Superior temporal gyrus (tissue), 1 donor: ENCODE measurements around the gene HDAC4.

Experiments
- DNase-seq: peaks from one replicate; pipeline ENCODE4 v3.0.0-alpha.2; 2016; ENCODE audit errors: extremely low spot score

Gene HDAC4

DNA sequence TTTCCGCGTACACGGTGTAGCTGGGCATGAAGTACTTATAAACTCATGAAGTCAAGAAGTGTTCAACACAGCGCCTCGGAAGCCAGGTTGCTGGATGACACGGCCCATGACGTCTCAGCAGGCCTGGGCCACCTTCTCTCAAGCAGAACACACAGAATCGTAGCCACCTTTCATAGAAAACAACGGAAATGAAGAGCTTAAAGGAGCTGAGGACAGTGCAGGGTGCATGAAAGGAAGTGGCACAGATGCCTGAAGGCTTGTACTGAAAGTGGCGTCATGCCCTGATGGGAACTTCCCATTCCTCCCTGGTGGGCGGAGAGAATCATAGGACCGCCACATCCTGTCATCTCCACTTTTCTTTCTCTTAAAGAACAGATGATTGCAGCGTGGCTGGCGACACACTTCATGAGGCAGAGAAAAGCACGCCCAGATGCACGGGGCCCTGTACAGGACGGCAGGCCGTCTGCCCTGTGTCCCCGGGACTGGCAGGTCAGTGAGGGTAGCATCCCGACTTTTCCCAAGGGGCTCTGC lies 31.1 kb downstream of the HDAC4 start:
- DNase-seq, result peak; percentile 53

DNA sequence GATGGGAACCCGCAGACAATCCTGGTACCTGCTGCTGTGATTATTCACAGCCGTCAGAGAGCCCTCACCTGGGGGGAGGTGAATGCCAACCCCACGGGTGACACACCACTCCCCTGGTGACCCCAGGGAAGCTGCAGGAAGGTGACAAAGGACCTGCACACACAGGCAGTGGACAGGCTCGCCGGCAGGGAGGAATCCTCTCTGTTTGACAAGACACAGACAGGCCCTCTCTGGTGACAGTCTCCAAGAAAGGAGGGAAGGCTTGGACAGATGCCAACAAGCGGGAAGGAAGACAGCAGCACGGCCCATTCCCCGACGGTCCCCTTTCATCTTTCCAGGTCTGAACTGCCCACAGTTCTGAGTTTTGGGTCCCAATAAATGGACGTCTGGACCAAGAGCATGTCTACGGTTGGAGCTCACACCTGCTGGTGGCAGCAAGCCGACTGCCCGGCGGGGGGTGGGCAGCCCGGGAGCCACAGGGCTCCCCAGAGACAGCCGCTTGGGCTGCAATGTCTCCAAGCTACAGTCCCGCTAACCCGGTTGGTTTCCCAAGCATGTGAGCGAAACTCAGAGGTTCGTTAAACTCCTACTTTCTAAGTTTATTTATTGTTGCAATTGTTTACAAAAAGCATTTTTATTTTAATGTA lies 31.8 kb downstream of the HDAC4 start:
- DNase-seq, result no peak

DNA sequence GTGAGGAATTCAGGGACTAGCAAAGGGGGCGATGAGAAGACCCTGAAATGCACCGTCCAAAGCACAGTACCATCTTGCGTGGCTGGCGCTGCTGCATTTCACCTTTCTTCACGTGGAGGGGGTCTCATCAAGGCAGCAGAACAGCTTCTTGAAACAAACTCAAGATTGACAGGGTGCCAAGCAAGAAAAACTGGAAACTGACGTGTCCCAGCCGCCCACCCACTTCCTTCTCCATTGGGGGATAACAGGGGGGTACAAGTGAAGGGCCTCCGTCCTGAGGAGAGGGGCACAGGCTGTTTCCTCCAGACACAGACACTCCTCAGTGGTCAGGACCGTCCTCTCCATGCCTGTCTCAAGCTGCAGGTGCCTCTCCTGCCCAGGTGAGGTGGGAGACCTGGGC lies 32.5 kb downstream of the HDAC4 start:
- DNase-seq, result no peak

DNA sequence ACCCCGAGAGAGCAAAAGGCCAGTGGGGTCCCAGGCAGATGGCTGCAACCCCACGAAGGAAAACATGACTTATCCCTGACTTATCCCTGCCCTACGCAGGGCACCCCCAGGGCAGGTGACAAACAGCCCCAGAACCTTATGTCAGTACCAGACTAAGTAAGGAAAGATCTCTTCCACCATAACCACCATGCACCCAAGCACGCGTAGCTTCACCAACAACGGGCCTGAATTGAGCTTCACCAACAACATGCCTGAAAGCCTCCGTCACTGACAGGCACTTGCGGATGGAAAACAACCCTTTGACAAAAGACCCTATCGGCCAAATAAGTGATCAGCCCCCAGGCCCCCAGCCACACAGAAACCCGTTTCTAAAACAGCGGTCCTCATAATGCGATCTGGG lies 34.1 kb downstream of the HDAC4 start:
- DNase-seq, result no peak

DNA sequence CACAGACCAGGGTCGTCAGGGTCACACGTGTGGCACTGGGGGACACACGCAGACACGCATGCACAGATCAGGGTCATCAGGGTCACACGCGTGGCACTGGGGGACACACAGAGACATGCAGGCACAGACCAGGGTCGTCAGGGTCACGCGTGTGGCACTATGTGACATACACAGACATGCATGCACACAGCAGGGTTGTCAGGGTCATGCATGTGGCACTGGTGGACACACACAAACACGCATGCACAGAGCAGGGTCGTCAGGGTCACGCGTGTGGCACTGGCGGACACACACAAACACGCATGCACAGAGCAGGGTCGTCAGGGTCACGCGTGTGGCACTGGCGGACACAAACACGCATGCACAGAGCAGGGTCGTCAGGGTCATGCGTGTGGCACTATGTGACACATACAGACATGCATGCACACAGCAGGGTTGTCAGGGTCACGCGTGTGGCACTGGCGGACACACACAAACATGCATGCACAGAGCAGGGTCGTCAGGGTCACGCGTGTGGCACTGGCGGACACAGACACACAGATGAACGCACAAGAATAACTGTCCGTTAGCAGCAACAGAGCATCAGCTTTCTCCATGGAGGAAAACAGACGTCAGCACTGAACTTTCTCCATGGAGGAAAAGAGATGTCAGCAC lies 34.9 kb downstream of the HDAC4 start:
- no peak for DNase-seq

DNA sequence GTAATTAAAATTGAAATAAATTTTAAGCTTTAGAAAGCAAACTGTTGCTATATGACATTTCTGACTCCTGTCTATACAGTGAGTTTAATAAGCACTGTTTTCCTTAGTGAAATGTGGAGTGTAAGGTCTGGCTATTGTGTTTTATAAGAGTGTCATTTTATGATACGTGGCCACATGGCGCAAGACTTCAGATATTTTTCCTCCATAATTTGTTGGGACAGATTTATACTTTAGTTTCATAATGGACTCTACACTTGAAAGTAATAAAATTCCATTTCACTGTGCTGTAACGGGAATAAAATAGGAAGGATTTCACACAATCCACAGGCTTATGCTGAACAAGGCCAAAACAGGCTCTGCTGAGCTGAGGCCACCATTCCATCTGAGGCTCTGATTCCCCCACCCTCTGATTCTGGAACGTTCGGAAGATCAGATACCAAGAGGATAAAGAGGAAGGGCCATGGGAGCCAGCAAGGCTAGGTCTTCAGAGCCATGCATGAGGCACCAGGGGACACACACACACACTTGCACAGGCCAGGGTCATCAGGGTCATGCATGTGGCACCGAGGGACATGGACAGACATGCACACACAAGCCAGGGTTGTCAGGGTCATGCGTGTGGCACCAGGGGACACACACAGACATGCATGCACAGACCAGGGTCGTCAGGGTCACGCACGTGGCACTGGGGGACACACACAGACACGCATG lies 35.6 kb downstream of the HDAC4 start:
- no peak for DNase-seq

DNA sequence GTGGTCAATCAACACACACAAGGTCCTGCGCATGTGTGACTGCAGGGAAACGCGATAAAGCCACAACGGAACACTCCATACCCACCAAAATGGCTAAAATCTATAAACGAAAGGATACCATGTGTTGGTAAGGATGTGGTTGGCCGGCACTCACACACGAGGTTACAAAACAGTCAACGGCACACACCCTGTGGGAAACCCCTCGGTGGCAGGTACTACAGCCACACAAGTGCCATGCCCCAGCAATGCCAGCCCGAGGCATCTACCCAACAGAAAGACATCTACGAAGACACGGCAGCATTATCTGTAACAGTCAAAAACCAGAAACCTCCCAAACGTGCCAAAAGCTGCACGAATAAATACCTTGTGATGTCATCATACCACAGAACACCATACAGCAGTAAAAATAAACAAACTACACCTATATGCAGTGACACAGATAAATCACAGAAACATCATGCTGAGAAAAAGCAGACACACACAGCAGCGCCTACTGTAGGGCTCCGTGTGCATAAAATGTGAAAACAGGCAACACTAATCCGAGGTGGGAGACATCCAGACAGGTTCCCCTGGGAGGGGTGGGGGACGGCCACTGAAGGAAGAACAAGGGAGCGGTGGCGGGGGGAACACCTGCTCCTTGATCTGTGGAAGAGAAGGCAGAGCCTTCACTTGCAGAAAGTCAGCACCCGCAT lies 36.7 kb downstream of the HDAC4 start:
- DNase-seq, result no peak

DNA sequence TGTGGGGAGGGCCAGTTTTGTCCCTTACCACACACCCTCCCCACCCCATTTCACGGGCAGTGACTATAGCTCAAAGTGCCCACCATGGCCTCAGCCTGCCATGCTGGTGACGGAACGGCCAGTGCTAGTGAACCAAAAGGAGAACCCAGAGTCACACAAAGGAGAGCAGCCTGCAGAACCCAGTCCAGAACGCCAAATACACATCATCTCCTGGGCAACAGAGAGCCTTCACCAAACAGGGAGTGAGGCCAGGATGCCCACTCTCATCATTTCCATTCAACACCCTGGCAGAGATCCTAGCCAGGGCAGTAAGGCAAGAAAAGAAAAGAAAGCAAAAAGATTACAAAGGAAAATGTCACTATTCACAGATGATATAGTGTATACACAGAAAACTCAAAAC lies 38.3 kb downstream of the HDAC4 start:
- DNase-seq, result no peak

DNA sequence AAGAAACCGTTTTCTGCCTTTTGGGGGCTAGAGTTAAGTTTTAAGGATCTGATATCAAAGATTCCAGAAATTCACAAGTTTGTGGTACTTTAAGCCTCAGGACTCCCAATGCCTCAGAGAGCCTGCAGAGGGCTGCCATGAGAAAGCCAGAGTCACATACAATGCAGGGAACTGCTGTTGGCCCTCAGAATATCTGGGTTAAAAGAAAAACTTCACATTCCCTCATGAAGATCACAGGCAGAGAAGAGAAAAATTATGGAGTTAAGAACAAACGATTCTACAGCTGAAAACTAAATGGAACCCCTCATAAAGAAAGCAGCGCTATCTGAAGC lies 39.5 kb downstream of the HDAC4 start:
- no peak for DNase-seq

DNA sequence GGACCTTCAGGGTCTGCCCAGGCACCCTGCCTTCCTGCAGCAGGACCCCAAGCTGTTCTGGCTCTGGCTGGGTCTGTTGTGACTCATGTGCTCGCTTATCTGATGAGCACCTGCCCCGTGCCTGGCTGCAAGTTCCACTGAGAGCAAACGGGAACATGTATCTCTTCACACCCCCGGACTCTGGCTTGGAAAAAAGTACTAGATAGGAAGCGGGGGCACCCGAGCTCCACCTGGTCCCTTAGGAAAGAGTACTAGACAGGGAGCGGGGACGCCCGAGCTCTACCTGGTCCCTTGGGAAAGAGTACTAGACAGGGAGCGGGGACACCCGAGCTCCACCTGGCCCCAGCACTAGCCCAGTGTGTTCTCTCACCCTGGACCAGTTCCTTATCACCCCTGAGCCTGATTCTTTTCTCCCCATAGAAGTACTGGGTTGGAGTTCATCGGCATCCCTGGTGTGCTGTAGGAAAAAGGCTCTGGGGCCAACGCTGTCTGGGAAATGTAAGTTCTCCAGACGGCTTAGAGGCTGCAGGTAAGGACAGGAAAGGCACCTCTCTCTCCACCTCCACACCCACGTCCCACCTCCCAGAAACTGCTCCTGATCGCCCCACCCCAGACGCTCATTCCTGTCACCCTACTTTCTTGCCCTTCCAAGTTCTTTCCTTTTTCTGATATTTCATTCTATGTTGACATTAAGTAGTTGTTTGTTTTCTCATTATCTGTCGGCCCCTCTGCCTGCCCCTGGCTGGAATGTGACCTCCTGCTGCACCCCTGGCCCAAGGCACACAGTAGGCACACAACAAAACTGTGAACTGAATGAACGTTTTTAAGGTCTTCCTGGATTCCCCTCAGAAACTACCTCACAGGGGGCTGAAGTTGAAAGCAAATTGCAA lies 40.2 kb downstream of the HDAC4 start:
- no peak for DNase-seq

DNA sequence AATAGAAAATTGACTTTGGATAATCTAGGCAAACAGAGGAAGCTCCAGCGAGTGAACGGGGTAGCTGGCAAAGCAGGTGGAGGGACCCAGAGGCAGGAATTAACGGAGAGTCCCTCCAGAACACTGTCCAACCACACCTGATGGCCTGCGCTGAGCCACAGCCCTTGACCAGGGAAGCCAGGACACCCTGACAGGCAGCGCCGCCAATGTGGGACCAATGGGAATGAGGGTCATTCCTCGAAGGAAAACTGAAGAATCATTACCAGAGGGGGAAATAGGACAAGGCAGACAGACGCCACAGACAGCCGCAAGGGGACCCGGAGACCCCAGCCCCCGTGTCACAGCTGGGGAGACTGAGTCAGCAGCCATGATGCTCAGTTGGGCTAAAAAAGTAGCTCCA lies 40.8 kb downstream of the HDAC4 start:
- no peak for DNase-seq

DNA sequence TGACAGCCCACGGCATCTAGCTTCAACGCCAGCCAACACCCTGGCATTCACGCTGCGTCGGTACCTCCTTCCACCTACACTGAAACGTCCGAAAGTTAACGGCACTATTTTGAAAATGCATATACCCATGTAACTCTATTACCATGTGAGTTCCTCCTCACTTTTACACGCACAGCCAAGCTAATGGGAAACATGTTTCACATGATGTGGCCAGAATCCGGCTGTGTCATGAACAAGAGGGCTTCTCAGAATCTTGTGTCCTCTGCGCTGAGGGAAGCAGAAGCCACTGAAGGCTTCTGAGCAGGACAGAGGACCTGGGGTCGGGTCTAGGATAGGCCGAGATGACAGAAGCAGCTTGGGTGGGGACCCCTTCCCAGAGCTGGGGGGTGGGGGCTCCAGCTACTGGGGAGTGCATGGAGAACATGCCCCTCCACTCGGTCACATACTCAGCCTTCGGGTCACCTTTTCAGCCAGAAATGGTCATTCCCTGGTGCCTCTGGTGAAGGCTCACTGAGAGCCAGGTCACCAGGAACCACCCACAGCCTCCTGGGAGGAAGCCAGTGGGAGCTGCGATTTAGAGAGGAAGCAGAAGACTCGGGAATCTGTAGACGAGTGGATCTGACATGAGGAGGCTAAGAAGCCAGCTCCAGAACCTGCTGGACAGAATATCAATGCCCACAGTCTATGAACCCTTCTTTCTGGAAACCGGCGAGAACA lies 41.5 kb downstream of the HDAC4 start:
- no peak for DNase-seq

DNA sequence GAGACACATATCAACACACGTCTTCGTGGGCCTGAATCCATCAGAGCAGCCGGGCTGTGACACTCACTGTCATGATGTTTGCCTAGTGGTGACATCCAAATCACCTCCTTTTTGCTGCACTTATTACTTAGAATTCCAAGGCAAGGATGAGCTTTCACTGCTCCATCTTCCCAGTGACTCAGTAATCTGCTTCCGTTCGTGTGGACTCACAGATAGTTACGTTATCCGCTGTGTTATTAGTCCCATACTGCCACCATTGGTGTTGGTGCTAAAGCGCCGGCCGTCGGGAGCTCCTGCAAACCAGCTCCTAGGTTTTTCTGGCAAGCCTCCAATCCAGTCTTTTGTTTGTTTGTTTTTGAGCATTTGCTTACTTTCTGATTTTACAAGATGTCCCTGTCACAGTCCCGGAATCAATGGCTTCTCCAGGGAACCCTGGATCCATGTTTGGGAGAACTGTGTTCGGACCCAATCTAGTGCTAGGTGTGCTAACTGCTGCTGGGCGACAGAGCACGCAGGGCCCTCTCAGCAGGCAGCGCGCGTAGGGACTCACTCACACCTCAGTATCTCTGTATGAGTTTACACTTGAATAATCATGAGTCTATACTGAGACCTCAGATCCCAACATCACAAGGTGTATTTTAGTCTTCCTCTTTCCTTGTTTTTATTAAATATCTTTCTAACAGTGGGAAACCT lies 42.6 kb downstream of the HDAC4 start:
- peak; percentile 76 for DNase-seq

DNA sequence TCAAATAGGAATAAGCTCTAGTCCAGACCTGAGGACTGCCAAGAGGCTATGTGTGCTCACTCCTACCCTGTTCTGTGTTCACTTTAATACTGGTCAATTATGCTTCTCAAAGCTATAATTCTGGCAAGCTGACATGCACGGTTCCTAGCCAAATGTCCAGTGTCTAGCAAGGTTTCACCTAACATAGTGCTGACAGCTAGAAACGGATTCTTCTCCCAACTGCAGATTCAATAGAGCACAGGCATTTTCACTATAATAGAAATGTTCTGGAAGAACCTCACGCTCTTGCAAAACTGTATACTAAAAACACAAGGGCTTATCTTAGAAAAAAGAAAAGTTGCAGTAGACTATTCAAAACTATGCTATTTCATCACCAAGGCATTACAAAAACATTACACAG lies 45.1 kb downstream of the HDAC4 start:
- DNase-seq, result no peak

DNA sequence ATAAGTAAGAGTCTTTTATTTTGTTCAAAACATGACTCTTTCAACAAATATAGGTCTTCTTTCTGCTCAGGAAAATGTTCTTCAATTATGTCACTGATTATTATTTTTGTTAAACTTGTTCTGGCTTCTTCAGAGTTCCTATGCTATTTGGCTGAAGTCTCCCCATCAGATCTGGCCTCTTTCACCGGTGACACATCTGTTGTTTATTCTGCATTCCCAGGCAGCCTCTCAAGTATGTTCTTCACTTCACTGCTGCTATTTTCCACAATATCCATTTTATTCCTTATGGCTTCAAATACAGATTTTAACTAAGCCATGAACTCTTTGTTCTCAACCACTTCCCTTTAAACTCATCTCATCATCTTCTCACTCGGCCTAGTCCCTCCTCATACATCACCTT lies 45.7 kb downstream of the HDAC4 start:
- no peak for DNase-seq

DNA sequence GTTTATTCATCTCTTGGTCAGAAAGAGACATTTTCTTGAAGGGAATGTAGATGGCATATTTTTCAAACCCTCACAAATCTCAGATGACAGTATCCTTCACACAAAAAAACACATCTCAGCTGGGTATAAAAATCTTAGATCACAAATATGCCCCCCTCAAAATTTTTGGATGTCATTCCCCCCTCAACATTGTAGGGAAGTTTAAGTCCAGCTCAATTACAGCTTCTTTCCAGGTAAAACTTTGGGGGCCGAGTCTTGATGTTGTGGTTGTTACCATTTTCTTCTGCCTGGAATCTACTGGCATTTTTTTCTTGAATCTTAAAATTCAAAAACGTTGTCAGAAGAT lies 46.1 kb downstream of the HDAC4 start:
- DNase-seq, result no peak

DNA sequence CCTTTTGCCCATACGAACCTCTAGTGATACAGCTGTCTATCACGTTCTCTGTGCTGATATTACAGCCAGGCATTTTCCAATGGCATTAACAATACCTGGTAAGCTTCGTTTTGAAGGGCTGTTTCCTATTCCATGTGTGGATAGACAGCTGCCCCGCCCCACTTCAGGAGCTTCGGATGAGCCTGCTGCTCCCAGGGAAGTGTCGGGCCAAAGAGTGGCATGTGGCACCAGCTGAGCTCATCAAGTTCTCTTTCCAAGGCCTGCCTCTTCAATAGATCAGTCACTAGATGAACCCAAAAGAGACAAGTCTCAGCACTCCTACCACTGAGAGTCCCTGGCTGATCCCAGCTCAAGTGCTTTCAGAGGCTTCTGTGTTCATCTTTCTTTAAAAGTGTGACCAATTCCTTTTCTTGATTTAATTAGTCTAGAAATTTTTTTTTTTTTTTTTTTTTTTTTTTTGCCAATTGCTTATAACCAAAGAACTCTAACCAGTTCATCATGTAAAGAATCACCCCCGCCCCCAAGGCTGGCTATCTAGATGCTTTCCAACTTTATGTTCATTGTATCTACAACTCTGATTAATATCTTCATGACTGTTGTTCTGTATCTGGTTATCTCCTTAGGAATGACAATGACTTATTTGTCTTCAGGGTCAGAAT lies 46.6 kb downstream of the HDAC4 start:
- DNase-seq, result no peak

DNA sequence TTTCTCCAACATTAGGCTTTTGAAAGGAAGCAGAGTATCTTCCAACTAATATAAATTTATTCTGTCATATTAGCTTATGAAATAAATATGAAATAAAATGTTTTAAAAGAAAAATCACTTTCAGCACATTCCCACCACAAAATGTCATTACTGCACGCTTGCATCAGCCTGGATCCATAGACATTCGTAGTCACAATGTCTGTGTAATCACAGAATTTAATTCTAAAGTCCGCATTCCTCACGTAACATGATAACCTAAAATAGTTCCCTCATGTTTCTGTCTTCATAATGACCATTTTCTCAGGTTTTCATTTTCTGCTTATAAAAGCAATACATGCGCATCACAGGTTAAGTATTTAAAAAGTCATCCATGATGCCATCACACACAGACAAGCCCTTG lies 47.1 kb downstream of the HDAC4 start:
- DNase-seq, result no peak

DNA sequence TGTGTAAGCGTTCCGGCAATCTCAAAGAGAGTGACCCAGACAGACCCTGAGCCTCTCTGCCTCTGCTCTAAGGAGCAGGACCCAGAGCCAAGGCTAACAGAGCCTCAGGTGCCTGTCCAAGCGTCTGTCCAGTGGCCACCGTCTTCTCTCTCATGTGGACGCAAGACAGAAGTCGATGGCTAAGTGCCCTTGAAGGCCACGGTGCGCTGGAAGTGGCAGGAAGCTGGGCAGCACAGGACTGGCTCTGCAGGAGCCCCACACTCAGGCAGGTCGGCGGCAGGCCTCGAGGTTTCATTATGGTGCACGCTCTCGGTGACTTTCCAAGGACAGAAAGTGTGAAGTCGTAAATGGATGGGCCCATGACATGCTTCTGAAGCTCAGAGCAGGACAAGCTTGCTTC lies 49.1 kb downstream of the HDAC4 start:
- no peak for DNase-seq
